HepG2 (cell line): ENCODE measurements around the gene SFI1. TPM values are rescaled to one million over a fixed set of nuclear protein-coding genes. Genes with fewer than 3 reads are reported as not detected.

Experiments used
- ATAC-seq: fragments of 200-7000 bp; cut with Tn5 transposase; 3 replicates; pipeline ENCODE4 v1.9.1; 2020; ENCODE audit warnings: mild to moderate bottlenecking, moderate library complexity
- BruUV-seq: library from RNA; stranded (reverse); fragments of 400-500 nt; replicated peaks from 2 replicates; lab custom pipeline; 2021; lab: Mats Ljungman, UMichigan
- CTCF ChIA-PET: fragments of 300-600 bp; formaldehyde crosslinking; extraction: SDS; loops from one replicate; lab custom pipeline; 2021; ENCODE audit warnings: low total read pairs, inconsistent platforms, low intra/inter-chr PET ratio; lab: Yijun Ruan, JAX
- POLR2A ChIA-PET: fragments of 350-600 bp; sonication (Branson Sonifier 250); formaldehyde crosslinking; loops from one replicate; lab custom pipeline; 2020; ENCODE audit warnings: antibody characterized with exemption, inconsistent platforms; lab: Yijun Ruan, JAX
- DNase-seq: peaks from one replicate; pipeline ENCODE4 v3.0.0-alpha.2; 2015; ENCODE audit warnings: low spot score
- FAIRE-seq: peaks from 3 replicates; lab custom pipeline; 2011; peaks lifted over from hg19 to GRCh38; lab: Jason Lieb, UNC
- H2AFZ ChIP-seq: one replicate; pipeline ENCODE4 v1.6.1; 2011; ENCODE audit warnings: low read length, inconsistent platforms
- H3K27ac ChIP-seq: fragments of 300-600 bp; 3 replicates; pipeline ENCODE4 v1.8.0; 2011; ENCODE audit warnings: mixed run types, mild to moderate bottlenecking, mixed read lengths, low read length, inconsistent platforms; ENCODE audit not compliant: insufficient read depth; ENCODE audit errors: extremely low read length
- H3K27me3 ChIP-seq, 2 experiments: fragments of 200-600 bp in 1 of 2; 2 replicates in 1 of 2; 3 replicates in 1 of 2; pipeline versions ENCODE4 v1.6.0 to v1.8.0; 2011; ENCODE audit warnings: low read length in 2 of 2, mild to moderate bottlenecking in 2 of 2, moderate library complexity in 2 of 2, inconsistent platforms in 1 of 2; ENCODE audit not compliant: insufficient read depth in 2 of 2, control insufficient read depth in 1 of 2
- H3K36me3 ChIP-seq, 2 experiments: fragments of 200-600 bp in 1 of 2; replicated peaks in 1 of 2; 2 replicates in 1 of 2; 3 replicates in 1 of 2; pipeline versions ENCODE4 v1.5.1 to v1.8.0; 2011; ENCODE audit warnings: low read length in 2 of 2, inconsistent platforms in 1 of 2; ENCODE audit not compliant: insufficient read depth in 2 of 2, control insufficient read depth in 1 of 2
- H3K4me1 ChIP-seq: 2 replicates; pipeline ENCODE4 v1.5.1; 2012; ENCODE audit warnings: low read length, inconsistent platforms; ENCODE audit not compliant: insufficient read depth
- H3K4me2 ChIP-seq: 2 replicates; pipeline ENCODE4 v1.6.0; 2011; ENCODE audit warnings: low read depth, low read length, inconsistent platforms
- H3K4me3 ChIP-seq, 3 experiments: fragments of 200-600 bp in 1 of 3; sonication (generic), shearing (Covaris generic) in 1 of 3; replicated peaks in 1 of 3; 2 replicates each; pipeline ENCODE4 v1.5.1; 2011 to 2016; ENCODE audit warnings: low read length in 3 of 3, inconsistent platforms in 2 of 3, low read depth in 2 of 3, mild to moderate bottlenecking in 2 of 3, control low read depth in 1 of 3, mixed read lengths in 1 of 3; ENCODE audit not compliant: insufficient read depth in 1 of 3
- H3K79me2 ChIP-seq: one replicate; pipeline ENCODE4 v1.6.1; 2011; ENCODE audit warnings: low read length, inconsistent platforms; ENCODE audit not compliant: insufficient read depth
- H3K9ac ChIP-seq: 2 replicates; pipeline ENCODE4 v1.6.0; 2011; ENCODE audit warnings: mild to moderate bottlenecking, low read depth, low read length, inconsistent platforms; ENCODE audit not compliant: insufficient read depth
- H3K9me3 ChIP-seq: 2 replicates; pipeline ENCODE4 v1.5.1; 2012; ENCODE audit warnings: mild to moderate bottlenecking, low read length
- H4K20me1 ChIP-seq: 2 replicates; pipeline ENCODE4 v1.6.0; 2011; ENCODE audit warnings: inconsistent platforms, mild to moderate bottlenecking, low read length, moderate library complexity; ENCODE audit not compliant: insufficient read depth
- FOXA1 ChIP-seq, 2 experiments: fragments of 450-650 bp in 1 of 2; sonication (generic) in 1 of 2; formaldehyde crosslinking in 1 of 2; IDR thresholded peaks; 2 replicates each; pipeline versions ENCODE4 v1.4.0 to v1.6.1; 2016 to 2020; ENCODE audit warnings: missing genetic modification reagents in 1 of 2
- GATAD2A ChIP-seq: IDR thresholded peaks from 2 replicates; pipeline ENCODE4 v1.6.1; 2016
- GMEB1 ChIP-seq: sonication (generic); formaldehyde crosslinking; IDR thresholded peaks from 2 replicates; pipeline ENCODE4 v1.5.1; 2020; ENCODE audit warnings: missing genetic modification reagents, mild to moderate bottlenecking, borderline replicate concordance
- HNF4A ChIP-seq: sonication (generic); formaldehyde crosslinking; IDR thresholded peaks from 2 replicates; pipeline ENCODE4 v1.4.0; 2020; ENCODE audit warnings: missing genetic modification reagents
- NFKB2 ChIP-seq: sonication (generic); formaldehyde crosslinking; IDR thresholded peaks from 2 replicates; pipeline ENCODE4 v1.4.0; 2020; ENCODE audit warnings: missing genetic modification reagents, borderline replicate concordance
- NONO ChIP-seq, 2 experiments: fragments of 450-650 bp in 1 of 2; sonication (generic) in 1 of 2; formaldehyde crosslinking in 1 of 2; IDR thresholded peaks in 1 of 2; conservative IDR thresholded peaks in 1 of 2; 2 replicates each; pipeline versions ENCODE4 v1.6.1 to v1.8.0; 2017 to 2022; ENCODE audit warnings: mild to moderate bottlenecking in 1 of 2, missing genetic modification reagents in 1 of 2, moderate library complexity in 1 of 2
- POGZ ChIP-seq: sonication (generic); formaldehyde crosslinking; IDR thresholded peaks from 2 replicates; pipeline ENCODE4 v1.4.0; 2020; ENCODE audit warnings: mild to moderate bottlenecking, missing genetic modification reagents
- PTBP1 ChIP-seq: fragments of 200-400 bp; formaldehyde crosslinking; IDR thresholded peaks from 2 replicates; pipeline ENCODE4 v1.6.1; 2018; ENCODE audit warnings: low read length, low read depth; ENCODE audit not compliant: poor library complexity, severe bottlenecking
- RNF219 ChIP-seq: sonication (generic); formaldehyde crosslinking; IDR thresholded peaks from 2 replicates; pipeline ENCODE4 v1.5.0; 2020; ENCODE audit warnings: mild to moderate bottlenecking, missing genetic modification reagents
- ZFY ChIP-seq: sonication (generic); formaldehyde crosslinking; IDR thresholded peaks from 2 replicates; pipeline ENCODE4 v1.4.0; 2020; ENCODE audit warnings: missing genetic modification reagents
- ZNF30 ChIP-seq: sonication (generic); formaldehyde crosslinking; IDR thresholded peaks from 2 replicates; pipeline ENCODE4 v1.5.0; 2020; ENCODE audit warnings: mild to moderate bottlenecking, missing genetic modification reagents
- ZNF687 ChIP-seq: sonication (generic); formaldehyde crosslinking; IDR thresholded peaks from 2 replicates; pipeline ENCODE4 v1.5.1; 2020; ENCODE audit warnings: mild to moderate bottlenecking, missing genetic modification reagents, moderate library complexity
- WGBS: methylation state at CpG from one replicate; pipeline ENCODE4 v1.1.6; 2017; ENCODE audit warnings: low lambda C conversion rate; 5-methylcytosine and 5-hydroxymethylcytosine counted together
- in situ Hi-C: cut with HindIII; loops from 2 replicates; pipeline ENCODE4 v1.10.0; 2017; ENCODE audit warnings: low pct_unique_long_range_greater_than_20kb; ENCODE audit not compliant: extremely low pct_ligation_motif_present
- intact Hi-C: fragments of 100-400 bp; cut with micrococcal nuclease; formaldehyde crosslinking; loops from one replicate; pipeline ENCODE4 v1.10.0; 2022; ENCODE audit not compliant: unreplicated experiment
- polyA plus RNA-seq, 8 experiments: library from polyadenylated mRNA; depleted of rRNA in 3 of 8; stranded (reverse) in 7 of 8; unstranded in 1 of 8; fragments of >200 nt; fragmentation: Illumina TruSeq in 4 of 8; extraction: Trizol in 4 of 8; gene quantifications; 2 replicates each; pipeline versions ENCODE4 v1.2.1 to v1.2.3, GENCODE V29; 2011 to 2016; ENCODE audit warnings: low read depth in 4 of 8, missing spikeins in 1 of 8, mixed read lengths in 1 of 8; ENCODE audit not compliant: insufficient read depth in 1 of 8
- total RNA-seq, 5 experiments: library from RNA; depleted of rRNA; stranded (reverse); fragments of >200 nt; fragmentation: Illumina TruSeq; extraction: Trizol; gene quantifications; 2 replicates each; pipeline ENCODE4 v1.2.3, GENCODE V29; 2016; ENCODE audit warnings: low read depth in 1 of 5

Gene SFI1
- total and polyA plus RNA-seq, 2 of the 13 experiments (the other 11 are each of a cell fraction or from before 2014, with no cell fraction given), result 20.5 to 40.1 TPM

- Histone ChIP-seq H3K9ac (no peak overlapping the region), H3K27me3 (no peaks in the 10 kb centered on the region), H3K79me2 (peaks cover 63% of the 10 kb centered on the region), H3K36me3 (peaks cover 11 to 16% of the 10 kb centered on the region in 2 experiments), H2AFZ (no peak overlapping the region), H3K4me1 (peaks cover 52% of the 10 kb centered on the region), H3K4me2 (peak overlapping the region; percentile 50), H3K9me3 (no peaks in the 10 kb centered on the region), H3K27ac (peak overlapping the region; percentile 51), H4K20me1 (peaks cover 40% of the 10 kb centered on the region), H3K4me3 (0 out of 6 replicates have a peak overlapping the region, but pooled peaks of 1 of the 3 experiments have one; percentile 12)
- peak; percentile 58 for DNase-seq
- ATAC-seq, result peak; percentile 23
- CTCF ChIA-PET, result no interaction called here
- POLR2A ChIA-PET, result interaction anchor here (1.2 kb wide), 1 partner anchor 32 kb away, joined by 3 read pairs; no protein-coding TSS in a partner anchor
- in situ Hi-C loops (no loop called here), intact Hi-C loops (no loop called here)
- 78% methylated on average over 11 of the region's 15 CpGs for WGBS
- no TSS peak for BruUV-seq
- FAIRE-seq, result peak; percentile 52
- TF ChIP-seq NFKB2 (CRISPR knock-in tag) (0 out of 2 replicates have a peak, but pooled peaks have one; percentile 3), GATAD2A (0 out of 2 replicates have a peak, but pooled peaks have one; percentile 8), FOXA1 (IDR thresholded peaks at IDR 0.05) (no peak), FOXA1 (CRISPR knock-in tag; IDR thresholded peaks at IDR 0.05) (peak; percentile 41; the same call in 1 of the 2 replicates), NONO (IDR thresholded peaks at IDR 0.05) (no peak), NONO (CRISPR knock-in tag; conservative IDR thresholded peaks at IDR 0.05) (peak; percentile 50; the same call in 1 of the 2 replicates), ZNF687 (CRISPR knock-in tag) (peak; percentile 46; the same call in 1 of the 2 replicates), ZNF30 (CRISPR knock-in tag) (no peak), POGZ (0 out of 2 replicates have a peak, but pooled peaks have one; percentile 17), GMEB1 (CRISPR knock-in tag) (no peak), HNF4A (CRISPR knock-in tag) (peak; percentile 51), PTBP1 (no peak), ZFY (CRISPR knock-in tag) (0 out of 2 replicates have a peak, but pooled peaks have one; percentile 20), RNF219 (CRISPR knock-in tag) (no peak)
Observed at GRCh38 chr22:31626427-31627150, 130.3 kb downstream of the SFI1 start.
